Hematopoietic multipotent progenitor cell treated with erythropoietin and hydrocortisone succinate and interleukin-3 and kit ligand, for 6 days (in vitro differentiated cells): Measurements from ENCODE around the gene CLDND2.

Experiments
- DNase-seq: peaks from one replicate; pipeline ENCODE4 v3.0.0-alpha.2; 2015

CLDND2 gene

GRCh38 chr19:51380379-51380778 is 11.6 kb upstream of the CLDND2 start:
- no peak for DNase-seq

- DNase-seq: no peak
Observed at GRCh38 chr19:51377422-51377821, 8.6 kb upstream of the CLDND2 start.

GRCh38 chr19:51375504-51376221 is 6.9 kb upstream of the CLDND2 start:
- peak; percentile 34 for DNase-seq

DNA sequence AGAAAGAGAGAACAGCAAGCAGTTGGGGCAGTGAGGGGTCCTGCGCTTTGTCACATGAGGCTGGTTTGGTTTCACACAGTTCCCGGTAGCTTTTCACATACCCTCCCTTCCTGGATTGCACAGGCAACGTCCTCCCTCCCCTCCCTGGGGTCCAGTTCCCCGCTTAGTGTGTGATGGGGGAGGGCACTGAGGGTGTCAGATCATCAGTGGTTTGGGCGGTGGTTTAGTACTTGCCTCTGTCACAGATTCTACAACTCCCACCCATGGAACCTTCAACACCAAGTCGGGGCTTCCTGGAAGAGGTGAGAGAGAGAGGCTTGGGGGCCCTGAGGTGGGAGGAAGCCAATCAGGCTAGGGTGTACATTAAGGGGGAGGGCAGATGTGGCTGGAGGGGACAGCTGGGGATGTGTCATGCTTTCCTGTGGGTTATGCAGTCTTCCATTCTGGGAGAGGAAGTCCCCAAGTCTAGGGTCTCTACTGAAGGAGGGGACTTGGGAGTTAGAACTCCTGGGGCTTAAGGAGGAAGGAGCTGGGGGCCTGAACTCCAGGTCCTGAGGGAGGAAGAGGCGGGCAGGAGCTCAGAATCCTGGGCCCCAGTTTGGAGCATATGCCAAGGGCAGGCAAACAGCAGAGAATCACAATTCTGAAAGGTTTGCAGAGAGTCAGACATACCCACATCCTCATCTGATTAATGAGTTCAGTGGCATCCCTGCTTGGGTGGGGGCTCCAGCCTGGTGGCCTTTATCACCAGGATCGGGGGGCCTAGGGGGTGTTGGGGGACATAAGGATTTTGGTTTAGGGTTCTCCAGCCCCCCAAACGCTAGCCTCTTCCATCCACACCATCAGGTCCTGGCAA is 4.1 kb upstream of the CLDND2 start, which contains the start of gene NKG7:
Gene NKG7, minus strand, starts transcription at position 6 of the 856 bp plus-strand sequence. CDS start 119 bp downstream, outside the sequence.
- peak; percentile 79 for DNase-seq

- DNase-seq: no peak
Observed at GRCh38 chr19:51372021-51372648, 3.3 kb upstream of the CLDND2 start.

- no peak for DNase-seq
Observed at GRCh38 chr19:51371186-51371690, 2.4 kb upstream of the CLDND2 start.

- no peak for DNase-seq
Observed at GRCh38 chr19:51370230-51370629, 1.4 kb upstream of the CLDND2 start.

GRCh38 chr19:51367565-51368365 is 1.0 kb downstream of the CLDND2 start:
- peak; percentile 99 for DNase-seq

DNA sequence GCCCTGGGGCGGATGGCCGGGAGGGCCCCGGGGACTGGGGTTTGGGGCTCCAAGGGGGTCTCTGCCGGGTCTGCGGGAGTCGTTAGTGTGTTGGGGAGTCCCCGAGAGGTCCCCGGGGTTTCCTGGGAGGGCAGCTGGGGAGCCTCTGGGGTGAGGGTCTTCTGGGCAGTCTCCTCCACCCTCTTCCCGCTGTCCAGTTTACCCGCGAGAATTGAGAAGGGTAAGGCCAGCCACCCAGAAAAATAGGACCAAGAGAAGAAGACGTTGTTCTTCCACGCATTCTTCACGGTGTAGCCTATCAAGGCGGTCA is 1.6 kb downstream of the CLDND2 start:
- DNase-seq: no peak

GRCh38 chr19:51366389-51367254 is 2.2 kb downstream of the CLDND2 start:
- DNase-seq: peak; percentile 99

DNA sequence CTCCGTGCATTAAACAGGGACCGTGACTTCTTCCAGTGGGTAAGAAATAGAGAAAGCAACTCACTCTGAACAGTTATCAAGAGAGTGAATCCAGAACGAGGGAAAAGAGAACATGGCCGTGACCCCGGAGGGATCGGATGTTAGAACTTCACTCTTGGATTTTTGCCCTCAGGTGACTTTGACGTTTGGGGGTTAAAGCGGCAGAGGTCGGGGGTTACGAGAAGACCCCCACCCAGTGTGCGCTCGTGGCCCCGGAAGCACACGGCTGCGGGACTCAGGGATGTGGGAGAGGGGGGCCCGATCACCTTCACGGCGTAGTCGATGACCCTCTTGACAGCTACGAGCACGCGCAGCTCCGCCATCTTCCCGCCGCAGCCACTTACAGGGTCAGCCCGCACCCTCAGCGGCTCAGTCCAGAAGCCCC is 2.8 kb downstream of the CLDND2 start, which contains the start of gene ETFB:
Gene ETFB, minus strand, starts transcription at position 424 of the 424 bp plus-strand sequence. Its CDS starts 62 bp downstream, at position 362.
- DNase-seq: peak; percentile 51

- DNase-seq: peak; percentile 61
Observed at GRCh38 chr19:51365211-51365964, 3.4 kb downstream of the CLDND2 start.

DNA sequence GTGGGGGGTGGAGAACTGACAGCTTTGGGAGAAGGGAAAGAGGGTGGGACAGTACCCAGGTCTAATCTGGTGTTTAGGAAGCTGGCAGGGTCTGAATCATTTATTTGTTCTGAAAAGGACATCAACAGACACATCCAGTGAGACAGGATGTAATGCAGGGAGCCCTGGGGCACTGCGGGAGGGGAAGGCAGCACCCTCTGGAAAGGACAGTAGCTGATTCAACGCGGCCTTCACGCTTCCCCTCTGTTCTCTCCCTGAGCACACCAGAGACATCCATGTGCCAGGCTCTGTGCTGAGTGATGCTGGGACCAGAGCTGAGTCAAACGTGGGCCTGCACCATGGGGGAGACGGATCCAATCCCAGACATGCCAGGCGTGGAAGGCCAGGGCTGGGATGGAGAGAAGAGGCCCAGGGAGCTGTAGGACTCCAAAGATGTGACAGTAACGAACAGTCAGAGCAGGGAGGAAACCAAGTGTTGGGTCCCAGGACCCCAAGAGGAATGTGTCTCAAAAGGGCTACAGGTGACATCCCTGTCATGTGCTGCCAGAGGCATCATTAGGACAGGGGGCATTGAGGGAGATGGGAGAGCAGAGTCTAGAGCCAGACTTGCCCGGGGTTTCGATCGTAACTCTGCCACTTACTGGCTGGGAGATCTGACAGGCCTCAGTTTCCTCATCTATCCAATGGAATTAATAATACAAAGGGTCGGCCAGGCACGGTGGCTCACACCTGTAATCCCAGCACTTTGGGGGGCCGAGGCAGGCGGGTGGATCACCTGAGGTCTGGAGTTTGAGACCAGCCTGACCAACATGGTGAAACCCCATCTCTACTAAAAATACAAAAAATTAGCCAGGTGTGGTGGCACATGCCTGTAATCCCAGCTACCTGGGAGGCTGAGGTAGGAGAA is 4.3 kb downstream of the CLDND2 start:
- DNase-seq: no peak

DNA sequence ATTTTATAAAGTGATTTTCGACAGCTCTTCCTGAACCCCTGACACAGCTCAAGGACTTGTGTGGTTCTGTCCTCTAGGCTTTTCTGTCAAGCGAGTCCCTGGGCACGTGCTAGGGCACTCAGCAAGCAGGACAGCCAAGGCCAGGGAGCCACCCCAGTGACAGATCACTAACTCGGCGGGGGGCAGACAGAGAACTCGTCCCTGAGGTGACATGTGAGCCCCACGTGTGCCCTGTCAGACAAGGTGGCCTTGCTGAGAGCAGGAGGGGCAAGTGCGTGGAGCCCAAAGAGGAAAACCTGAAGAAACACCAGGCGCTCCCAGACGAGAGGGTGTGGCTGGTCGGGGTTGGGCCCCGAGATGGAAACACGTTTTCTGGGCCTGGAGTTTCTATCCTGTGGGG is 7.6 kb downstream of the CLDND2 start:
- no peak for DNase-seq

- DNase-seq: no peak
Observed at GRCh38 chr19:51359294-51359693, 9.5 kb downstream of the CLDND2 start.

DNA sequence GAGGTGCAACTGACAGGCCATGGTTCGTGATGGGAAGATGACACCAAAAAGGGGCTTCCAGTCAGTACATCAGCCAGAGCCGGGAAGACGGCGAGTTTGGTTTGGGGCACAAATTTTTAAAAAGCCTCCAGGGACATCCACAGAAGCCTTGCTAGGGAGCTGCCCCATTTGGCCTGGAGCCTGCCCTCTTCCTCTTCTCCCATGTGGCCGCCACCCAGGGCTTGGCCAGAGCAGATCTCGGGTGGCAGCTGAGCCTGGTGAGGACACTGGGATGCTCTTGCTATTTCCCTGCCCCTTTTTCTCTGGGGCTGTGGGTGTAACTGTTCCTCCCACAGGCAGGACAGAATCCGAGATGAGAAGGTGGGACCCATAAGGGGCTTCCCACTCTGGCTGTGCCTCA is 10.9 kb downstream of the CLDND2 start:
- DNase-seq: no peak

DNA sequence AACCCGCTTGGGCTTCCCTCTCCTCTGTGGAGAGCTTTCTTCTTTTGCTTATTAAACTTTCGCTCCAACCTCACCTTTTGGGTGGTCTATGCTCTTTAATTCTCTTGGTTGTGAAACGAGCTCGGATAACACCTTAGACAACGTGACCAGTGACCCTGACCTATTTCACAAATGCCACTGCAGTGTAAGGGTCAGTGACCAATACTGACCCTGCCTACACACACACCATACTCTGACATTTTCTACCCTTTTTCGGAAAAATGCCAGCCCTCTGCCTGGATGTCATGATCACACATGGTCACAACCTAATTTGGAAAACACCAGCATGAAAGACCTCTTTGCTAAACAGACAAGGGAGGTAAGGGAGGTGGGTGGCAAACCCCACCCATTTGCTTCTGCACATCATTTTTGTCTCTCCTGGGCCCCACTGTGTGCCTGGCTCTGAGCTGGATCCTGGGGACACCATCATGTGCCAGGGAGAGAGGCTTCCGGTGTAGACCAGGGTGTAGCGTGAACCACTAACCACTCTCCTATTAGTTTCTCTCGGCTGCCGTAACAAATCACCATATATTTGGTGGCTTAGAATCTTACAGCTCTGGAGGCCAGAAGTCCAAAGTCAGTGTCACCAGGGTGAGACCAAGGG is 12.5 kb downstream of the CLDND2 start:
- no peak for DNase-seq

DNA sequence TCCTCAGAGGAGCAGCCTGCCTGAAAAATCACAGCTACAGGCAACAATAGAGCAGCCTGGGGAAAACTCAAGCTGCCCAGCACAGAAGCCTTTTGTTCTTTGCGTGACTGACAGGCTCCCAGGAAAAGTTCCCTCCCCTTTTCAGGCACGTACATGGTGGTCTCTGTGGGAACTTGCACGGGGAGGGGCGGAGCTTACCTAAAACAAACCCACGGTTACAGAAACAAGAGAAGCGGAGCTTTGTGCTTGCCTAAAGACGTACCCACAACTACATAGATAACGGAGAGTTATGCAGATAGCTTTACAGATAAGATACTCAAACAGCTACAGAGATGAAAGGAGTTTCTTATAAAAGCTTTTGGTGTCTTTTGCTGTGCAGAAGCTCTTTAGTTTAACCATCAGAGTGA is 14.1 kb downstream of the CLDND2 start:
- peak; percentile 45 for DNase-seq

DNA sequence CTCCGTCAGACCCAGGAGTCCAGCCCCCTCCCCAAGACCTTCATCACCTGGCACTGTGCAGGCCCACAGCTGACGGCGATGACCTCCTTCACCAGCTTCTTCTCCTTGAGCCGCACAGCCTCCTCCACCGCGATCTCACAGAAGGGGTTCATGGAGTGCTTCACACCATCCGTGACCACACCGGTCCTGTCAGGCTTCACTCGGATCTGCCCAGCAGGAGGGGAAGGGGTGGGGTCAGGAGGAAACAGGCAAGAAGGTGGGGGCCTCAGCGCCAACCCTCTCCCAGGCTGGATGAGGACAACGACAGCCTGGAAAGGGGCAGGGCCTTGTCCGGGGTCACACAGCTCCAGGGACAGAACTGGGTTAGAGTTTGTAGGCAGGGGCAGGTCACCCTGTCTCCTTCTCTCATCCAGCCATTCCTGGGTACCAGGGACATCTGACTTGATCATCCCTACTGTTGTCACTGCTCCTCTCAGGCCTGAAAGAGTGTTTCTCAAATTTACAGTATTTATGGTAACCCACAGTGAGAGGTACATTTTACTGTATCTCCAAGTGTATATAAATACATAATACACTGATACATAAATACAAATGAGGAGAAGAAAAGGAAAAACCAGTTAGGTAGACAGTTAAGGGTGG is 14.6 kb downstream of the CLDND2 start:
- no peak for DNase-seq
